ENCODE measurements around the gene FRMD8. TPM values are rescaled to one million over a fixed set of nuclear protein-coding genes. Genes with fewer than 3 reads are reported as not detected.

Gene FRMD8
- total and polyA plus RNA-seq, 9 of the 15 experiments (the other 6 are each of a cell fraction or from before 2014, with no cell fraction given): 4.5 to 54.5 (median 15.8) TPM

DNA sequence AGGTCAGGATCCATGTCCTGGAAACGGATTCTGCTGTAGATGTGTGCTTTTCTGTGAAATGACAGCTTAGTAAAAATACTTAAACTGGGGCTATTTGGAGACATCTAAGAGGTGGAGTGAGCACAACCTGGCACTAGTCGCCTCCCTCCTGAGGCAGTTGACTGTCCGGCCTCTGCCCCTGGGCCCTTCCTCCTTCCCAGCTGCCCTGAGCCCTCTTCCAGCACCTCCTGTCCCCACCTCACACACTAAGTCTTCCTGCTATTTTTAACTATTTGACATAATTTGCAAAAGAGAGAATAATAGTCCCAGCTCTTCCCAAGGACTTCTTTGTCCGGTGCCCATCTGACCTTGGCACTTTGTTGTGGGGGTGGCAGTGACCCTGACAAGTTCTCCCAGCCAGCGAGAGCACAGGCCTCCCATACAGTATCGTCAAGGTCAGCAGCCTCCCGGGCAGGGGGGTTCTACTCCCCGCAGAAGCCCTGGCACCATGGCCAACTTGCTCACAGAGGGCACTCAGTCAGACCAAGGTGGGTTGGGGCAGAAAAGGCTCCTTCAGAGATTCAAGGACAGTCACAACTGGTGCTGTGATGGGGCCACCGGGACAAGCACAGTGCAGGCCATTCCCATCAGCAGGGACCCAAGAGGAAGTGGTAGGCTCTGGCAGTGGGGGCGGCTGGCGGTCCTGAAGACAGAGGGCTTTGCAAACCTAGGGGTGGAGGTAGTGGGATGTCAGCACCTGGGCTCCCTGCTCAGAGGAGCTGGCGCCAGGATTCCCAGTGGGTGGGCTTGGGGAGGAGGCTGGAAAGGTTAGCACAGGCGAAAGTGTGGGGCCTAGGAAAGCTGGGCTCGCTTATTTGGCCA lies 30.6 kb downstream of the FRMD8 start:
- no peak for FAIRE-seq
- ATAC-seq: no peak
- H3K9ac ChIP-seq (ENCODE audit: insufficient read depth in 1 of 2, low read depth in 2 of 2, low read length in 2 of 2): peak overlapping the region; percentile 88 to 98
- H2AFZ ChIP-seq (ENCODE audit: low read depth, low read length): peak overlapping the region; percentile 95
- H3K27me3 ChIP-seq (ENCODE audit: control insufficient read depth in 2 of 2, insufficient read depth in 2 of 2, low read length in 2 of 2): no peaks in the 10 kb centered on the region
- intact Hi-C loops (cut with micrococcal nuclease) (loop anchor here (1.0 to 2.0 kb wide), 5 partner anchors 16 to 93 kb away; partner anchors contain the start of gene SLC25A45), in situ Hi-C loops (cut with MboI) (loop anchor here (5.0 kb wide), 1 partner anchor 95 kb away; no protein-coding TSS in a partner anchor)
- BruUV-seq (replicated peaks): no TSS peak
- POLR2A ChIA-PET: interaction anchor here (0.5 to 17.3 kb wide), 18 partner anchors 8 to 462 kb away, joined by 3 to 1349 read pairs (median 5); partner anchors contain the start of genes MALAT1 and NEAT1
- H3K27ac ChIP-seq (ENCODE audit: extremely low read depth, low read depth, low read length): peak overlapping the region; percentile 98
- no peaks in the 10 kb centered on the region for H3K9me1 ChIP-seq (ENCODE audit: control insufficient read depth, insufficient read depth, low read length)
- 49% methylated on average over 14 of the region's 14 CpGs for WGBS (ENCODE audit: insufficient coverage, low coverage, missing lambda C conversion rate)
- DNase-seq (ENCODE audit: extremely low read depth in 1 of 4, low spot score in 3 of 4): no peak
- H3K4me2 ChIP-seq (ENCODE audit: insufficient read depth, low read length): peak overlapping the region; percentile 91
- no peaks in the 10 kb centered on the region for H3K9me3 ChIP-seq (replicated peaks; ENCODE audit: control insufficient read depth, insufficient read depth, low read depth, low read length)
- H3K79me2 ChIP-seq (ENCODE audit: control insufficient read depth, insufficient read depth, low read length): peaks cover 57% of the 10 kb centered on the region
- peaks cover 51 to 66% of the 10 kb centered on the region in 2 experiments for H3K4me1 ChIP-seq (replicated peaks in 1 of 2; ENCODE audit: control insufficient read depth in 2 of 2, insufficient read depth in 2 of 2, low read length in 2 of 2)
- H3K36me3 ChIP-seq (ENCODE audit: control insufficient read depth, insufficient read depth, low read length): peaks cover 10% of the 10 kb centered on the region; the same call in 1 of the 3 replicates
- H3K4me3 ChIP-seq: peak overlapping the region; percentile 4; the same call in 1 of the 2 replicates
- no peaks in the 10 kb centered on the region for H4K20me1 ChIP-seq (replicated peaks; ENCODE audit: control insufficient read depth, insufficient read depth, low read length)
- CTCF ChIA-PET (ENCODE audit: low intra/inter-chr PET ratio): interaction anchor here (0.9 to 1.7 kb wide), 6 partner anchors 16 to 94 kb away, joined by 3 to 21 read pairs (median 5); partner anchors contain the start of gene SLC25A45
- TF ChIP-seq SMAD4 (CRISPR knock-in tag; conservative IDR thresholded peaks at IDR 0.05) (peak; percentile 4; the same call in 1 of the 2 replicates), EGR1 (conservative IDR thresholded peaks at IDR 0.05) (peak; percentile 36), SPI1 (IDR thresholded peaks at IDR 0.05; ENCODE audit: borderline replicate concordance, low read depth, low read length) (peak; percentile 86), MAZ (CRISPR knock-in tag; conservative IDR thresholded peaks at IDR 0.05 in 1 of 2, IDR thresholded peaks at IDR 0.05 in 1 of 2) (0 out of 4 replicates have a peak, but pooled peaks of 1 of the 2 experiments have one; percentile 4), DACH1 (IDR thresholded peaks at IDR 0.05; ENCODE audit: partially characterized antibody) (no peak), RBFOX2 (IDR thresholded peaks at IDR 0.05; ENCODE audit: low read depth, low read length) (peak; percentile 52; the same call in 1 of the 2 replicates), HMG20A (CRISPR knock-in tag; conservative IDR thresholded peaks at IDR 0.05) (no peak), CHD1 (IDR thresholded peaks at IDR 0.05; ENCODE audit: low read length) (peak; percentile 19)
- TF ChIP-seq, protein P1, sequence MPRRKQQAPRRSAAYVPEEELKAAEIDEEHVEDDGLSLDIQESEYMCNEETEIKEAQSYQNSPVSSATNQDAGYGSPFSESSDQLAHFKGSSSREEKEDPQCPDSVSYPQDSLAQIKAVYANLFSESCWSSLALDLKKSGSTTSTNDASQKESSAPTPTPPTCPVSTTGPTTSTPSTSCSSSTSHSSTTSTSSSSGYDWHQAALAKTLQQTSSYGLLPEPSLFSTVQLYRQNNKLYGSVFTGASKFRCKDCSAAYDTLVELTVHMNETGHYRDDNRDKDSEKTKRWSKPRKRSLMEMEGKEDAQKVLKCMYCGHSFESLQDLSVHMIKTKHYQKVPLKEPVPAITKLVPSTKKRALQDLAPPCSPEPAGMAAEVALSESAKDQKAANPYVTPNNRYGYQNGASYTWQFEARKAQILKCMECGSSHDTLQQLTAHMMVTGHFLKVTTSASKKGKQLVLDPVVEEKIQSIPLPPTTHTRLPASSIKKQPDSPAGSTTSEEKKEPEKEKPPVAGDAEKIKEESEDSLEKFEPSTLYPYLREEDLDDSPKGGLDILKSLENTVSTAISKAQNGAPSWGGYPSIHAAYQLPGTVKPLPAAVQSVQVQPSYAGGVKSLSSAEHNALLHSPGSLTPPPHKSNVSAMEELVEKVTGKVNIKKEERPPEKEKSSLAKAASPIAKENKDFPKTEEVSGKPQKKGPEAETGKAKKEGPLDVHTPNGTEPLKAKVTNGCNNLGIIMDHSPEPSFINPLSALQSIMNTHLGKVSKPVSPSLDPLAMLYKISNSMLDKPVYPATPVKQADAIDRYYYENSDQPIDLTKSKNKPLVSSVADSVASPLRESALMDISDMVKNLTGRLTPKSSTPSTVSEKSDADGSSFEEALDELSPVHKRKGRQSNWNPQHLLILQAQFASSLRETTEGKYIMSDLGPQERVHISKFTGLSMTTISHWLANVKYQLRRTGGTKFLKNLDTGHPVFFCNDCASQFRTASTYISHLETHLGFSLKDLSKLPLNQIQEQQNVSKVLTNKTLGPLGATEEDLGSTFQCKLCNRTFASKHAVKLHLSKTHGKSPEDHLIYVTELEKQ (CRISPR knock-in tag; IDR thresholded peaks at IDR 0.05): no peak
- TF ChIP-seq, protein P2, sequence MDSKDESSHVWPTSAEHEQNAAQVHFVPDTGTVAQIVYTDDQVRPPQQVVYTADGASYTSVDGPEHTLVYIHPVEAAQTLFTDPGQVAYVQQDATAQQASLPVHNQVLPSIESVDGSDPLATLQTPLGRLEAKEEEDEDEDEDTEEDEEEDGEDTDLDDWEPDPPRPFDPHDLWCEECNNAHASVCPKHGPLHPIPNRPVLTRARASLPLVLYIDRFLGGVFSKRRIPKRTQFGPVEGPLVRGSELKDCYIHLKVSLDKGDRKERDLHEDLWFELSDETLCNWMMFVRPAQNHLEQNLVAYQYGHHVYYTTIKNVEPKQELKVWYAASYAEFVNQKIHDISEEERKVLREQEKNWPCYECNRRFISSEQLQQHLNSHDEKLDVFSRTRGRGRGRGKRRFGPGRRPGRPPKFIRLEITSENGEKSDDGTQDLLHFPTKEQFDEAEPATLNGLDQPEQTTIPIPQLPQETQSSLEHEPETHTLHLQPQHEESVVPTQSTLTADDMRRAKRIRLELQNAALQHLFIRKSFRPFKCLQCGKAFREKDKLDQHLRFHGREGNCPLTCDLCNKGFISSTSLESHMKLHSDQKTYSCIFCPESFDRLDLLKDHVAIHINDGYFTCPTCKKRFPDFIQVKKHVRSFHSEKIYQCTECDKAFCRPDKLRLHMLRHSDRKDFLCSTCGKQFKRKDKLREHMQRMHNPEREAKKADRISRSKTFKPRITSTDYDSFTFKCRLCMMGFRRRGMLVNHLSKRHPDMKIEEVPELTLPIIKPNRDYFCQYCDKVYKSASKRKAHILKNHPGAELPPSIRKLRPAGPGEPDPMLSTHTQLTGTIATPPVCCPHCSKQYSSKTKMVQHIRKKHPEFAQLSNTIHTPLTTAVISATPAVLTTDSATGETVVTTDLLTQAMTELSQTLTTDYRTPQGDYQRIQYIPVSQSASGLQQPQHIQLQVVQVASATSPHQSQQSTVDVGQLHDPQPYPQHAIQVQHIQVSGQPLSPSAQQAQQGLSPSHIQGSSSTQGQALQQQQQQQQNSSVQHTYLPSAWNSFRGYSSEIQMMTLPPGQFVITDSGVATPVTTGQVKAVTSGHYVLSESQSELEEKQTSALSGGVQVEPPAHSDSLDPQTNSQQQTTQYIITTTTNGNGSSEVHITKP (IDR thresholded peaks at IDR 0.05; ENCODE audit: partially characterized antibody): peak; percentile 7

Data from K562 (cell line).